GM12864 (cell line): ENCODE results near the gene CBFA2T2.

Experiments
- DNase-seq: peaks from one replicate; pipeline ENCODE4 v3.0.0-alpha.2; 2011; ENCODE audit warnings: low read depth
- H3K4me3 ChIP-seq: 2 replicates; pipeline ENCODE4 v1.5.1; 2011; ENCODE audit warnings: mild to moderate bottlenecking, low read depth, low read length, control low read depth
- TF ChIP-seq, protein P1 (sequence below): IDR thresholded peaks from 2 replicates; pipeline ENCODE4 v1.5.1; 2011; ENCODE audit warnings: low read depth, mild to moderate bottlenecking, moderate library complexity, low read length, control low read depth, inconsistent platforms; ENCODE audit errors: missing control alignments

Gene CBFA2T2

DNA sequence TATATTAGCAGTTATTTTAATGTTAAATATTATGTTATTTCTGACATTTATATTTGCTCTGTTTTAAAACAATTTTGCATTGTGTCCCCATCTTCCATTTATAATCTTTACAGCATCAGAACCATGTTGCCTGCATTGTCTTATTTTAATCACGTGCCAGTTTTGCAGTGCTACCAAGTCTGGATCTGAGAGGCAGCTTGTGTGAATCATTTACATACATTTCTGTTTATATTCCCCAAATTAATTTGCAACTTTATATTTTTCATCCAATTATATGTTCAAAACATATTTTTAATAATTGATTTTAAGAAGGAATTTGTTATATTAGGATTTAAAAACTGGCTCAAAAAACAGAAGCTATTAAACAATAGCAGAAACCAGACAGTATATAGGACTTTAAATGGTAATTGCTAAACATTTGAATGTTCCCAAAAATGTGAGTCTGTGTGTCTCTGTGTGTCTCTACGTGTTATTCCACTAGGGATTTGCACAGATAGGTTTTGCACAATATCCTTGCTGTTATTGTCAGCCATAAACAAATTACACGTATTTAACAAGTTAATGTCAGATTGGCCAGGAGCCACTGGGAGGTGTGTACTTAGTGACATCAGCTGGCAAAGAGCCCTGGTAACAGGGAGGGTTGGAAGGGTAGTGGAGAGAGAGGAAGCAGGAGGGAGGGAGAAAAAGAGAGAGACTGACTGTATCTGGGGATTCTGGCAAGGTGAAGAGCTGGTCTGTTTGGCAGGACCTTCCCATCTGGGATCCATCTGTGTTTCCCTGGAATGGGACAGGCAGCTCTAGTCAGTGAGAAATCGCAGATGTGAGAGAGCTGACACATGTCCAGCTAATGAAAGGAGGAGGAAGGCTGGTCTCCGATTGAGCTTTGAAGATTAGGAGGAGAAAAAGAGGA, 72.1 kb downstream of the CBFA2T2 start:
- TF ChIP-seq, protein P1, sequence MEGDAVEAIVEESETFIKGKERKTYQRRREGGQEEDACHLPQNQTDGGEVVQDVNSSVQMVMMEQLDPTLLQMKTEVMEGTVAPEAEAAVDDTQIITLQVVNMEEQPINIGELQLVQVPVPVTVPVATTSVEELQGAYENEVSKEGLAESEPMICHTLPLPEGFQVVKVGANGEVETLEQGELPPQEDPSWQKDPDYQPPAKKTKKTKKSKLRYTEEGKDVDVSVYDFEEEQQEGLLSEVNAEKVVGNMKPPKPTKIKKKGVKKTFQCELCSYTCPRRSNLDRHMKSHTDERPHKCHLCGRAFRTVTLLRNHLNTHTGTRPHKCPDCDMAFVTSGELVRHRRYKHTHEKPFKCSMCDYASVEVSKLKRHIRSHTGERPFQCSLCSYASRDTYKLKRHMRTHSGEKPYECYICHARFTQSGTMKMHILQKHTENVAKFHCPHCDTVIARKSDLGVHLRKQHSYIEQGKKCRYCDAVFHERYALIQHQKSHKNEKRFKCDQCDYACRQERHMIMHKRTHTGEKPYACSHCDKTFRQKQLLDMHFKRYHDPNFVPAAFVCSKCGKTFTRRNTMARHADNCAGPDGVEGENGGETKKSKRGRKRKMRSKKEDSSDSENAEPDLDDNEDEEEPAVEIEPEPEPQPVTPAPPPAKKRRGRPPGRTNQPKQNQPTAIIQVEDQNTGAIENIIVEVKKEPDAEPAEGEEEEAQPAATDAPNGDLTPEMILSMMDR = no peak
- DNase-seq = no peak
- no peak overlapping the region for H3K4me3 ChIP-seq

GRCh38 chr20:33563788-33564187, 73.9 kb downstream of the CBFA2T2 start:
- TF ChIP-seq, protein P1 = no peak
- H3K4me3 ChIP-seq = no peak overlapping the region
- no peak for DNase-seq

GRCh38 chr20:33566781-33567603, 77.1 kb downstream of the CBFA2T2 start:
- no peak overlapping the region for H3K4me3 ChIP-seq
- no peak for DNase-seq
- TF ChIP-seq, protein P1 = no peak

DNA sequence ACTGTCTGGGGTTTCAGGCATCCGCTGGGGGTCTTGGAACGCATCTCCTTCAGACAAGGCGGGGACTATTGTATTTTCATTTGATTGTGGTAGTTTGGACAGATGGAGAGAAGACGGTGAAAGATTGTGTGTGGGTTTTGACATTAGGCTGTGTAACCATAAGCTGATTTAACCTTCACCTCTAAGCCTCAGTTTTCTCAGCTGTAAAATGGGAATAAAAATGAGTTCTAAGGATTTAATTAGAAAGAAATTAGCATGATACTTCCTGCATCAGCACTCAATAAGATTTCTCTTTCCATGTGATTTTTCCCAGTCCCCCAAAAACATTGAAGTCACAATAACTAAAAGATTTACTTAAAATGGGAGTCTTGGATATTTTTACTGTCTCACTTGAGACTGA, 78.1 kb downstream of the CBFA2T2 start:
- TF ChIP-seq, protein P1 = no peak
- H3K4me3 ChIP-seq = no peak overlapping the region
- DNase-seq = no peak

GRCh38 chr20:33568378-33568777, 78.5 kb downstream of the CBFA2T2 start:
- DNase-seq = no peak
- H3K4me3 ChIP-seq = no peak overlapping the region

GRCh38 chr20:33568868-33569801, 79.2 kb downstream of the CBFA2T2 start:
- DNase-seq = no peak
- H3K4me3 ChIP-seq = no peak overlapping the region
- TF ChIP-seq, protein P1 = no peak

More at GRCh38 chr20:33568378-33568777, 78.5 kb downstream of the CBFA2T2 start:
- TF ChIP-seq, protein P1 = no peak
